ENCODE data around the gene SCAMP1.
"Not testable (repeated sequence)": the region's sequence is repeated elsewhere in the genome, so short reads cannot be mapped to it uniquely, and the experiment has no call there.

Gene SCAMP1

DNA sequence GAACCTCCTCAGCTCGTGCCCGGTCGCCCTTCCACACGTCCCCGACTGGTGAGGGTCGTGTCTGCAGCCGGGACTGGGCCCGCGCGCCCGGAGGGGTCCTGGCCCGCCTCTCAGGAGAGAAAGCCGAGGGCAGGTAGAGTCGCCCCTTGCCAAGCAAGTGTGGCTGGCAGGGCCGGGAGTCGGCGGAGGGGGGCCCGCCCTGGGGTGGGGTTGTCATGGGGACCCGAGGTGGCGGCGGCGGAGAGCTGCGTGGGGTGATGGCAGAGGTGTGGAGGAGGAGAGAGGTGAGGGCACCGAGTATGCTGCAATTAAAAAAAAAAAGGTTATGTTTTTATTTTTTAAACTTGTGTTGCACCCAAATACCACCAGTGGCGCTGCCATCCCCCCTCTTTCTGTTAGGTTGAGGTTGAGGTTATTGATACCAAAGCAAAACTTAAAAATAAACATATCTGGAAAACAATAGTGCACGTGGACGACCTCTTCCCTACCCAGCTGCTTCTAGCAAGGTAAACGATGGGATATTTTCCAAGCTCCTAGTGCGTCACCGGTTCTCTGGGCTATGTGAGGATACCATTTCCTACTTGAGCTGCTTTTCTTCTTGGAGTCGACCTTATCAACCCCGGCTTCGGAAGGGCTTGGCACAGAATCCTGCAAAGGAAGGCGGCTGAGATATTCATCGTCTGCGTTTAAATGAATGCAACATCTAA is 660 bp downstream of the SCAMP1 start:
- DNase-seq (ENCODE audit: low read depth) = no peak

GRCh38 chr5:78361631-78361993 is 1.2 kb downstream of the SCAMP1 start:
- DNase-seq (ENCODE audit: low read depth) = no peak

- DNase-seq (ENCODE audit: low read depth) = no peak
These were observed 1.8 kb downstream of the SCAMP1 start for GRCh38 chr5:78362220-78362619.

DNA sequence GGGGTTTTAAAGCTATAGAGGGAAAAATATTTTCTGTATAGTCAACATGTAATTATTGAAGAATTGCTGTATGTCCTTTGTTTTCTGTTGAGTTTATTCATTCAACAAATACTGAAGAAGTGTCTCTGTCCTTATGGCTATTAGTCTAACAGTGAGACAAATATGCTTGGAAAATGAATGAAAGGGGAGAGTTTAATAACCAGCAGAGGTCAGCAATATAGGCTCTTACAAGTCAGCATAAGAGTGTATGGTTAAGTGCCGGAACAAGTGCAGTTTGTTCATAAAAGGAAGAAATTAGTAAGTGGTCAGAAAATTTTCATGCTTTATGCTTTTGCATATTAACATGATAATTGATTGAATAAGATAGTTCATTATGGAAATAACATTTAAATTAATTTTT is 3.6 kb downstream of the SCAMP1 start:
- no peak for DNase-seq (ENCODE audit: low read depth)

GRCh38 chr5:78367318-78367991 is 7.0 kb downstream of the SCAMP1 start:
- DNase-seq (ENCODE audit: low read depth) = no peak

DNA sequence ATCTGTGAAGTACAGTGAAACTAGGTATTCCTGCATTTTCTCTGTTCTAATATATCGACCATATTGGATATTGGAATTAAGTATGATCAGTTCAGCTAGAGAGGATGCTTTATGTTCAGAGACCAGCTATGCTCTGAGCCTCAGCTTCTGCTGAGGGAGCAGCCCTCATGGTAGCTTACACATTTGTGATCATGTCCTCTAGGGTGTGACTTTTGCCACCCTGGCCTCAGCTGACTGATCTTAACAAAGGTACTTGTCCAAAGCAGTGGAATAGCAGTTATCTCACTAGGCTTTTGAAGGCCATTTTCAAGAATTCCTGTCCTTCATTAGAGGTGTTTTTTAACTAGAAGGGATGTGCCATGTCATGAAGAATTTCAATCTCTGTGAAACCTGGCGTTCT is 9.3 kb downstream of the SCAMP1 start:
- DNase-seq (ENCODE audit: low read depth) = no peak

GRCh38 chr5:78373231-78373630 is 12.8 kb downstream of the SCAMP1 start:
- no peak for DNase-seq (ENCODE audit: low read depth)

GRCh38 chr5:78376315-78376714 is 15.9 kb downstream of the SCAMP1 start:
- no peak for DNase-seq (ENCODE audit: low read depth)

DNA sequence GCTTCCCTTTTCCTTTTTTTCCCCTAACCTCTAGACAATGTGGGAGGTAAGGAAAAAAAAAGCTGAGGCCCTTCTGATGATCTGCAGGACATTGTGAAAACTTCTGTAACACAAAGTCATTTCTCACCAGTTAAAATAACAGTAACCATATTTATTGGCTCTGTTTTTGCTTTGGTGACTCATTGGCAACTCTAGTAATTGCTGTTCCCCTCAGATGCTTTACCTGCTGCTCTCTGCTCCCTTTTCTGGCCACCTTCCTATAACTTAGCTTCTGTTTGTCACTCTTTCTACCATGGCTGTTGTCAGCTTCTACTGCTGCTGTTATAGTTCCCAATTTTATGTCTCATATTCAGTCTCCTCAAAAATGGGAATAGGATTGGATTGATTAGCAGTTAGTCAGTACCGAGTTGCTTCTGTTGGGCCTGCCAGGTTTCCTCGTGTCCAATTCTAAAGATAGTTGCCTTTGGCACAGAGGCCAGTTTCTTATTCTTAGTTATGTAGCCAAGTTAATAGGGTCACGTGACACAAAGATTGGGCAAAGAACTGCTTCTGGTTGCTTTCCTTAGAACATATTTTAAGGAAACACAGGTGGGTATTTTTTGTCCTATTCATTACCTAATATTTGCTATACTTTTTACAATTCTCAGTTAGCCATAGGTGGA is 16.8 kb downstream of the SCAMP1 start:
- no peak for DNase-seq (ENCODE audit: low read depth)

- no peak for DNase-seq (ENCODE audit: low read depth)
These were observed 17.3 kb downstream of the SCAMP1 start for GRCh38 chr5:78377718-78378105.

- DNase-seq (ENCODE audit: low read depth) = no peak
These were observed 27.2 kb downstream of the SCAMP1 start for GRCh38 chr5:78387468-78388153.

- DNase-seq (ENCODE audit: low read depth) = not testable (repeated sequence)
These were observed 30.9 kb downstream of the SCAMP1 start for GRCh38 chr5:78391357-78391756.

DNA sequence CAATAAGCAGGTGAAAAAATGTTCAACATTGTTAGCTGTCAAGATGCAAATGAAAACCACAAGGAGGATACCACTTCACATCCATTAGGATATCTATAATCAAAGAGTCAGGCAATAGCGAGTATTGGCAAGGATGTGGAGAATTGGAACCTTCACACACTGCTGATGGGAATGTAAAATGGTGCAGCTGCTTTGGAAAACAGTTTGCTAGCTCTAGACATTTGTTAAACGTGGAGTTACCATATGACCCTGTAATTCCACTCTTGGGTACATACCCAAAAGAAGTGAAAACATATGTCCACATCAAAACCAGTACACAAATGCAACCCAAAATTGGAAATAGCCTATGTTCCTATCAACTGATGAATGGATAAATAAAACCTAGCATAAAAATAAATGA is 37.4 kb downstream of the SCAMP1 start:
- DNase-seq (ENCODE audit: low read depth) = no peak

DNA sequence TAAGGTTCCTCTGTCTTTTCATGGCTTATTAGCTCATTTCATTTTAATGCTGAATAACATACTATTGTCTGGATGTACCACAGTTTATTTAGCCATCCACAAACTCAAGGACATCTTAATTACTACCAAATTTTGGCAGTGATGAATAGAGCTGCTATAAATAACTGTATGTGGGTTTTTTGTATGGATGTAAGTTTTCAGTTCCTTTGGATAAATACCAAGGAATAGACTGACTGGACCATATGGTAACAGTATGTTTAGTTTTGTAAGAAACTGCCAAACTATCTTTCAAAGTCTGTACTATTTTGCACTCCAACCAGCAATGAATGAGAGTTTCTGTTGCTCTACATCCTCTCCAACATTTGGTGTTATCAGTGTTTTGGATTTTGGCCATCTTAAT is 38.7 kb downstream of the SCAMP1 start:
- no peak for DNase-seq (ENCODE audit: low read depth)

- DNase-seq (ENCODE audit: low read depth) = no peak
These were observed 44.4 kb downstream of the SCAMP1 start for GRCh38 chr5:78404682-78405293.

DNA sequence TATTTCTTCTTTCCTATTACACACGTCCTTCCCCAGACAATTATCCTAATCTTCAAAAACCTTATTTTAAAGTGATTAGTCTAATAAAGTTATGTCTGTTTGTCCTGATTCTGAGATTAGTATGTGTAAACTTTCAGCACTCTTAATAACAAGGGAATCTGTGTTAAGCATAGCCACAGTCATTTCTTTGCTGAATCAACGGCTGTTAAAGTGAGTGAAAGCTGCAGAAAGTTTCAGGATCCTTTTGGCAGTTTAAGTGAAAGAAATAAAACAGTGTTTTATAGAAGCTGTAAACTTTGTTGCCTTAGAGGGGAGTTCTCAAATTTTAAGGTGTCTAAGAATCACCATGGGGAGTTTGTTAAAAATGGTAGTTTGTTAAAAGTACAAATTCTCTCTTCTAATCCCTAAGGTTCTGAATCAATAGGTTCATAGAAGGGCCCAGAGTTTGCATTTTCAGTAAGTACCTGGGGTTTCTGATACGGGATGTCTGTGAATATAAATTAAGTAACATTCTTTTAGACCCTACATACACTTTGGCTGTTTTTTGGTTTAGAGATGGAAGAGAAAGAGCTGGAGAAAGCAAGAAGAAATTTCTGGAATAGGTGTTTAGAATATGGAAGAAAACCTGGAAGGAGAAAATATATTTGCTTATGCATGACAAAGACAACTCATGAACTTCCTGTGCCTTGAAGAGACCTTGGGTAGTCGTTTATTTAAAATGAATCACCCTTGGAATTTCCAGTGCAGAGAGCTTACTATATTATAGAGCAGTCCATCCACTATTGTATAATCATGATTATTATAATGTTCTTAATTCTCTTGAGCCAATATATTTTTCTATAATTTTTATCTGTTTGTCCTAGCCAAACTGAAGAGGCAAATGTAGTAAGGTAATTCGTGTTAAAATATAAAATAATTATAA is 45.7 kb downstream of the SCAMP1 start:
- DNase-seq (ENCODE audit: low read depth) = no peak

DNA sequence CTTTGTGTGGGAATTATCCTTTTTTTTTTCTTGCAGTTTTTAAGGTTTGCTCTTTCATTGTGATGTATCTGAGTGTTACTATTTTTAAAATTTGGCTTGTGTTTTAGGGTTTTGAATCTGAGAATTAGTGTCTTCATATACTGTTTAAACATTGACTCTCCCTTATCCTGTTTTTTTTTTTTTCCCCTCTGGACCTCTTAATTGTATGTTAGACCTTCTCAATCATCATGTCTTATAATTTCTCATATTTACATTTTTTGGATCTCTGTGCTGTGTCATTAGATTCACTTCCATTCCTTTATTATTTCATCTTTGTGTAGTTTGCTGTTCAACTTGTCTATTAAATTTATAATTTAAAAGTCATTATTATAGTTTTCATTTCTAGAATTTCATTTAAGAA is 47.0 kb downstream of the SCAMP1 start:
- no peak for DNase-seq (ENCODE audit: low read depth)

GRCh38 chr5:78411586-78411985 is 51.2 kb downstream of the SCAMP1 start:
- no peak for DNase-seq (ENCODE audit: low read depth)

- no peak for DNase-seq (ENCODE audit: low read depth)
These were observed 56.4 kb downstream of the SCAMP1 start for GRCh38 chr5:78416677-78417425.

DNA sequence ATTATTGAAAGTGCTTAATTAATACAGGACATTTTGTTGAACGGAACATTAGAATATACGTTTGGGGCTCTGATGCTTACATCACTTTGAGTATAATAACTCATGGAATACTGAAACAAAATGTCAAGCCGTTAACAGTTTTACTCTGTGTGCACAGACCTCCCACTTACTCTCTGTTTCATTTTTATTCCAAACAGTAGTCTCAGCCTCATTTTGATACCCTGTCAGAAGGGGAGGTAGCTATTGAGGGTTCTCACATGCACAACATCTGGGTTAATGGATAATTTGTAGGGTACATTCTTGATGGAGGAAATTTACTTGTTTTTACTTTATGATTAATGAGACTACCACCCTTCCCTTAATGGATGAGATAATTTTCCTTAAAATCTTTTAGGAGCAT is 59.0 kb downstream of the SCAMP1 start:
- DNase-seq (ENCODE audit: low read depth) = no peak

DNA sequence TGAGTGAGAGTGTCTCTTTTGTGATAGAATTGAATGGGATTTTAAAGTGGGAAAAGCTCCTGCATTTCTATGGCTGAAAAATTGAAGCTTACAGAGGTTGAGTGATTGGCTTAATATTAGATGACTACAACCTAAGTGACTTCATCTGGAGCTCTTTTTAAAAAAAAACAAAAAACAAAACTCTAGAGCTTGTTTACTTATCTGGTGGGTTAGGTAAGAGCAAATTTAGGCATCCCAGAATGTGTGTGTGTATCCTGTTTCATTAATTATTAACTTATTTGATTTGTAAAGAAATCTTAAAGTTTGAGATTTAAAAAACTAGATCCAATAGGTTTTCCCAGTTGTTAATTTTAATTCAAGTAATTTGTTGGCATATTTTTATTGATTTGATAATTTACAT is 60.1 kb downstream of the SCAMP1 start:
- DNase-seq (ENCODE audit: low read depth) = no peak
